NCI-H2227 (cell line): ENCODE results near the gene FAM210B.
"Not testable (repeated sequence)": the region's sequence is repeated elsewhere in the genome, so short reads cannot be mapped to it uniquely, and the experiment has no call there.

Source experiments
- DNase-seq: peaks from one replicate; lab custom pipeline; 2025; ENCODE audit not compliant: unreplicated experiment; lab: John Stamatoyannopoulos, UW

FAM210B gene

GRCh38 chr20:56391596-56392131, 32.9 kb downstream of the FAM210B start:
- DNase-seq = no peak

- DNase-seq = peak; percentile 98
These were observed 33.5 kb downstream of the FAM210B start, which contains the start of the genes AURKA and CSTF1 for GRCh38 chr20:56392132-56392880. AURKA (minus strand) TSS chr20:56392215; CDS start chr20:56388197, 4,018 bp downstream. CSTF1 (plus strand) TSS chr20:56392645; CDS start chr20:56395553, 2,908 bp downstream.

GRCh38 chr20:56392881-56393482, 34.2 kb downstream of the FAM210B start:
- no peak for DNase-seq

DNA sequence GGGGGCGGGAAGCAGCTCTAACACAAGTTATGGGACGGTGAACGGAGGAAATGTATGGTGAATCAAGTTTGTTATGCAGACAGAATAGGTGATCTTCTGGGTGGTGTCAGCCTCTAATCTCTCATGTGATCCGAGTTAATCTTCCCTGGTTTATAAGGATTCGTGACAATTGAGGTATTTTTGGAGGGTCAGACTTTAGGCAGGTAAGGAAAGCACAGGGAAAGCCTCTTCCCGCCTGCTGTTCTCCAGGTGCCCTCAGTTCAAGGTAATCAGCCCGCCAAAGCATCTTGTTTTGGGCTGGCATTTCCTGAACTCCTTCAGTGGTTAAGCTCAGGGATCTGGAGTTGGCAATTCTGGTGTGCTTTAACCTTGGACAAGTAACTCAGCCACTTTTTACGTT, 34.9 kb downstream of the FAM210B start:
- DNase-seq = no peak

- DNase-seq = no peak
These were observed 36.4 kb downstream of the FAM210B start for GRCh38 chr20:56395166-56395565.

GRCh38 chr20:56400001-56400640, 41.3 kb downstream of the FAM210B start:
- peak; percentile 72 for DNase-seq

- no peak for DNase-seq
These were observed 44.7 kb downstream of the FAM210B start for GRCh38 chr20:56403465-56403864.

DNA sequence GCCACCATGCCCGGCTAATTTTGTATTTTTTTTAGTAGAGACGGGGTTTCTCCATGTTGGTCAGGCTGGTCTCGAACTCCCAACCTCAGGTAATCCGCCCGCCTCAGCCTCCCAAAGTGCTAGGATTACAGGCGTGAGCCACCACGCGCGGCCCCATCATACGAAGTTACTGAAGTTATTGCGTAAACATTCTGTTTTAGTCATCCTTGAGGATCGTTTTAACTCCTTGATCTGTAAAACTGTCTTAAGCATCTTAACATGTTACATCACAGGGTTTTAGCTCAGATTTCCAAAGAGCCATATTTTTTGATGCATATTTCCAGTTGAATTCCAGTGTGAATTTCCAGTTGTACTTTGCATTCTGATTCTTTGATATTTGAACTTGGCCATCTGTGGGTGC, 46.6 kb downstream of the FAM210B start:
- not testable (repeated sequence) for DNase-seq

GRCh38 chr20:56406910-56407309, 48.1 kb downstream of the FAM210B start:
- DNase-seq = no peak

GRCh38 chr20:56409521-56409920, 50.7 kb downstream of the FAM210B start:
- DNase-seq = no peak

DNA sequence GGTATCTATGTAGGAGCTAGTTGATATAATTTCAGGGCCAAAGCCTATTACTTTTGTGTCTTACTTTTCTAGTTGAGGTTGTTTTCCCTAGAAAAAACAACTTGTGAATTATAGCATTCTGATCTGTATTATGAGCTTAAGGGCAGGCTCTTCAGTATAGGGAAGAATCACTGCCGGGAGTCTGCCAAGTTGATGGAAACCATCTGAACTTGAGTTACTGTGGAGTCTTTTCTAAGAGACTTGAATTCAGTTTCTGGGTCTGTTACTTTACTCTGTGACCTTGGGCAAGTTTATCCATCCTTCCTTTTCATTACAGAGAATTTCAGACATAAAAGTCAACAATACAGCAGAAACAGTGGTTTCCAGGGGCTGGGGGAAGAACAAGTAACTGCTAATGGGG, 51.2 kb downstream of the FAM210B start:
- no peak for DNase-seq

GRCh38 chr20:56411287-56411686, 52.5 kb downstream of the FAM210B start:
- not testable (repeated sequence) for DNase-seq

GRCh38 chr20:56411759-56412472, 53.1 kb downstream of the FAM210B start, which contains the start of gene CASS4:
CASS4 (plus strand) TSS chr20:56412260; CDS start chr20:56412459, 199 bp downstream.
- no peak for DNase-seq

DNA sequence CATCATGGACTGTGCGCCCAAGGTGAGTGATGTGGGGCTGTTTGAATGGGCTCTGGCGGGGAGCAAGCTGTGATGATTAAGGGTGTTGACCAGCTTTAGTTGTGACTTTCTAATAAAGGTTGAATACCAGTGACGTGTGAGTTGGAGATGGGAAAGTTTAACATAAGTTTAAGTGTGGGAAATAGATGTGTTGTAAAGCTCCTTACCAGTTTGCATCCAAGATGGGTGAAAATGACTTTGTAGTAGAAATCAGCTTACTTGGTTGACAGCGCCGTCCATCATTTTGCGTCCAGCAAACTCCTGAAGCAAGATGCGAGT, 53.7 kb downstream of the FAM210B start:
- no peak for DNase-seq

GRCh38 chr20:56412949-56413348, 54.2 kb downstream of the FAM210B start:
- DNase-seq = no peak

DNA sequence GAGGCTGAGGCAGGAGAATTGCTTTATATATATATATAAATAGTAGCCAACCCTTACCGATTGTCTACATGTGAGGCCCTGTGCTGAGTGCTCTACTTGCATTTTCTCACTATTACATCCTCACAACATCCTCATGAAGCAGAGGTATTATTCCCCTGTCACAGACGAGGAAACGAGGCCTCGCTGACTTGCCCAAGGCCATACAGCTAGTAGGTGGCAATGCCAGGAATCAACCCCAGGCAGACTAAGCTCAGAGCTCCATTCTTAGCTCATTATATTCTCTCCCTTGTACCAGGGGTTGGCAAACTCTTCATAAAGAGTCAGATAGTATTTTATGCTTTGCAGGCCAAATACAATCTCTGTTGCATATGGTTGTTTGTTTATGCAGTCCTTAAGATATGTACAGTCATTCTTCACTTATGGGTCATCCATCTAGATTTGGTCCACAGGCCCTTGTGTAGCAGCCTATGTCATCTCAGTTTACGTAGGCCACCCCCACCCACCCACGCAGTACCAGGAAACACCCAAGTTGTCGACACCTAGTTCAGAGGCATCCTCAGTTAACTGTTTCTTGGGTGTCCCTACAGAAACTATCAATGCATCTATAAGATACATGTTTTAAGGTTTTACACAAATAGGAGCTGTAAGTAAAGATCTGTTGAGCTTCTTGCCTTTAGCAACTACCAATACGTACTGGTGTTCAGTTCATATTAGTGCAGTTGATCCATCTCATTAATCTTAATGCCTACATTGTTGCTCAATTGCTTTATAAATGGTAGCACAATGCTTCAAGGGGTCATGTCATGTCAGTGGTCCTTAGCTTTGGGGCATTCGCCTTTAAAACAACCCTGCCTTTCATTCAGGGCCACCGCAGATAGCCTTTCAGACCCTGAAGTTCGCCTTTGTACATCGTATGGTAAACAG, 56.3 kb downstream of the FAM210B start:
- DNase-seq = no peak

DNA sequence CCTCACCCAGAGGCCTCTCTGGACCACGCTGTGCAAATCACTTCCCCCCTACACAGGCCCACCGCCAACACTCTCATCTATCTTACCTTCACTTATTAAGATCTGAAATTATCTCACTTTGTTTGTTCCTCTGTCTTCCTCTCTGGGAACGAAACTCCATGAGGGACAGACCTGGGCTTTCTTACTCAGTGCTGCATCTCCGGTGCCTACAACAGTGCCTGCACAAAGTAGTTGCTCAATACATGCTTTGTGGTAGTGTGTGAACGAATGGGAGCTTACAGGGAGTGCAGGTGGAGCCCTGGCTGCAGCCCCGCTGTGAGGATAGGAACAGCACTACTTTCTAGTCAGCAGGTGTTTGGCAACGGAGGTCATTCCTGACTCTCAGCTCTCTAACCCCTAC, 58.6 kb downstream of the FAM210B start:
- no peak for DNase-seq

DNA sequence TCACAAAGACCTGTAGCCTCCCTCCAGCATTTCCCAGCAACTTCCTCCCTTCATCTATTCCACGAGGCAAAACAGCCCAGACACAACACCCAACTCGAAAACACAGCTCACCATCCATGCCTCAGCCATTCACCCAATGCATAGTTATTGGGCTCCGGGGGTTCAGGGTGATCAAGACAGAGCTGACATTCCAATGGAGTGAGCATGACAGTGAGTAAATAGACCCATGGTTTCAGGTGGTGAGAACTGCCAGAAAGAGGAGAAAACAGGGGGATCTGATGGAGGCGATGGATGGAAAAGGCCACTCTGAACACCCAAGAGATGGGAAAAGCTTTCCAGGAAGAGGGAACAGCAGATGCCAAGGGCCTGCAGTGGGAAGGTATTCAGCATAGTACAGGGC, 59.1 kb downstream of the FAM210B start:
- no peak for DNase-seq
